Measurements from ENCODE around the gene RPRM.

GRCh38 chr2:153455861-153456260 lies 22.7 kb downstream of the RPRM start:
- TF ChIP-seq CTCF (IDR thresholded peaks at IDR 0.05; ENCODE audit: low read length) (no peak), EZH2 (IDR thresholded peaks at IDR 0.05; ENCODE audit: borderline replicate concordance, low read length) (no peak)

All from OCI-LY1 (cell line).